Measurements from ENCODE around the gene DNAH5. TPM values are rescaled to one million over a fixed set of nuclear protein-coding genes. Genes with fewer than 3 reads are reported as not detected.

Gene DNAH5
- total and polyA plus RNA-seq, 2 experiments from 2014 or later: 0.56 to 0.97 TPM

DNA sequence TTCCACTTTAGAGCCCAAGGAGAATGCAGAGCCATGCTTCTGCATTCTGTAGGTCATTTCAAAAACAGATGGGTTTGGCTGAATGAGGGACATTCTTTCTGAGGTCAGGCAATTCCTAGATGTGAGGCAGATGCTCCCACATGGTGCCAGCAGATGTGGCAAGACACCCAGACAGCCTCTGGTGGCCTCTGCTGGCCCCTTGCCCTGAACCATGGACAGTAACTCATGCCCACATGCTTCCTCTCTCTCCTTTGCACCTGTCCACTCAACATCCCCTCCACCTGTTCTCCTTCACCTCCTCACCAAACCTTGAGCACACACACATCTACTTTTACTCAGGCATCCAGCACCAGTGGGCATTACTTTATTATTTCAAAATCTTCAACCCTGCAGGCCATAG is 252.3 kb downstream of the DNAH5 start (continued):
- TF ChIP-seq REST (IDR thresholded peaks at IDR 0.05; ENCODE audit: unreplicated experiment) (no peak), CREB1 (CRISPR knock-in tag; IDR thresholded peaks at IDR 0.05; ENCODE audit: low read depth) (no peak), NANOG (IDR thresholded peaks at IDR 0.05; ENCODE audit: borderline replicate concordance) (no peak), ZNF331 (CRISPR knock-in tag; IDR thresholded peaks at IDR 0.05; ENCODE audit: low read depth) (no peak), STAT1 (IDR thresholded peaks at IDR 0.05; ENCODE audit: unreplicated experiment) (no peak), EZH2 (IDR thresholded peaks at IDR 0.05; ENCODE audit: low read depth, unreplicated experiment) (no peak), POLR2AphosphoS5 (IDR thresholded peaks at IDR 0.05; ENCODE audit: low read depth) (no peak)
- TF ChIP-seq, protein P1, sequence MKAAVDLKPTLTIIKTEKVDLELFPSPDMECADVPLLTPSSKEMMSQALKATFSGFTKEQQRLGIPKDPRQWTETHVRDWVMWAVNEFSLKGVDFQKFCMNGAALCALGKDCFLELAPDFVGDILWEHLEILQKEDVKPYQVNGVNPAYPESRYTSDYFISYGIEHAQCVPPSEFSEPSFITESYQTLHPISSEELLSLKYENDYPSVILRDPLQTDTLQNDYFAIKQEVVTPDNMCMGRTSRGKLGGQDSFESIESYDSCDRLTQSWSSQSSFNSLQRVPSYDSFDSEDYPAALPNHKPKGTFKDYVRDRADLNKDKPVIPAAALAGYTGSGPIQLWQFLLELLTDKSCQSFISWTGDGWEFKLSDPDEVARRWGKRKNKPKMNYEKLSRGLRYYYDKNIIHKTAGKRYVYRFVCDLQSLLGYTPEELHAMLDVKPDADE (IDR thresholded peaks at IDR 0.05): no peak
- TF ChIP-seq, protein P2, sequence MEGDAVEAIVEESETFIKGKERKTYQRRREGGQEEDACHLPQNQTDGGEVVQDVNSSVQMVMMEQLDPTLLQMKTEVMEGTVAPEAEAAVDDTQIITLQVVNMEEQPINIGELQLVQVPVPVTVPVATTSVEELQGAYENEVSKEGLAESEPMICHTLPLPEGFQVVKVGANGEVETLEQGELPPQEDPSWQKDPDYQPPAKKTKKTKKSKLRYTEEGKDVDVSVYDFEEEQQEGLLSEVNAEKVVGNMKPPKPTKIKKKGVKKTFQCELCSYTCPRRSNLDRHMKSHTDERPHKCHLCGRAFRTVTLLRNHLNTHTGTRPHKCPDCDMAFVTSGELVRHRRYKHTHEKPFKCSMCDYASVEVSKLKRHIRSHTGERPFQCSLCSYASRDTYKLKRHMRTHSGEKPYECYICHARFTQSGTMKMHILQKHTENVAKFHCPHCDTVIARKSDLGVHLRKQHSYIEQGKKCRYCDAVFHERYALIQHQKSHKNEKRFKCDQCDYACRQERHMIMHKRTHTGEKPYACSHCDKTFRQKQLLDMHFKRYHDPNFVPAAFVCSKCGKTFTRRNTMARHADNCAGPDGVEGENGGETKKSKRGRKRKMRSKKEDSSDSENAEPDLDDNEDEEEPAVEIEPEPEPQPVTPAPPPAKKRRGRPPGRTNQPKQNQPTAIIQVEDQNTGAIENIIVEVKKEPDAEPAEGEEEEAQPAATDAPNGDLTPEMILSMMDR (conservative IDR thresholded peaks at IDR 0.05; ENCODE audit: low read depth in 2 of 2): no peak

DNA sequence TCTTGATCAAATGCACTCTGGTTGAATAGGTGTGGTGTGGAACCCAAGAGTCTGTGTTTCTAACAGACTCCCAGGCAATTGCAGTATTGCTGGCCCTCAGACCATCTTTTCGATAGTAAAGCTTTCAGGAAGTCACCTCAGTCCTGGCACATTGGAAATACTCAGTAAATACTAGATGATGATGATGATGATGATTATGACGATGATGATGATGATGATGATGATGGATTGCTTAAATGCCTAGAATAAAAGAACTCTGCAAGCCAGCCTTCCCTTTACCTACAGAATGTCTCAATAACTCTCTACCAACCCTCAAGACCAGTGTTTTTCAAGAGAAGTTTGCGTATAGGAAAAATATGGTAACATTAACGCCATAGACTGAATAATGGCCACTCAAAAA is 268.0 kb downstream of the DNAH5 start:
- Histone ChIP-seq H2AFZ (no peak overlapping the region), H3K4me3 (no peak overlapping the region), H3K27ac (ENCODE audit: low read depth) (no peak overlapping the region), H3K79me2 (replicated peaks; ENCODE audit: insufficient read depth) (no peaks in the 10 kb centered on the region), H3K36me3 (ENCODE audit: insufficient read depth) (no peaks in the 10 kb centered on the region), H3K4me2 (no peak overlapping the region), H3K27me3 (ENCODE audit: insufficient read depth) (no peaks in the 10 kb centered on the region), H3F3A (replicated peaks; ENCODE audit: low read depth) (no peaks in the 10 kb centered on the region), H4K20me1 (replicated peaks; ENCODE audit: insufficient read depth) (no peaks in the 10 kb centered on the region), H3K4me1 (ENCODE audit: insufficient read depth) (no peaks in the 10 kb centered on the region), H3K9me2 (ENCODE audit: insufficient read depth) (0 out of 2 replicates have a peak, but pooled peaks cover 10% of the 10 kb centered on the region)
- Mint-ChIP-seq H3K27me3 (ENCODE audit: insufficient read depth, low read depth, poor library complexity) (no peaks in the 10 kb centered on the region), H3K36me3 (ENCODE audit: low read depth) (0 out of 3 replicates have a peak, but pooled peaks cover 4% of the 10 kb centered on the region), H3K9me3 (peaks cover 9% of the 10 kb centered on the region), H3K4me3 (no peak overlapping the region), H3K4me1 (peaks cover 3% of the 10 kb centered on the region; the same call in 2 of the 3 replicates), H3K27ac (no peak overlapping the region)
- ATAC-seq (no peak), DNase-seq (ENCODE audit: low spot score) (no peak)
- TF ChIP-seq POLR2AphosphoS5 (IDR thresholded peaks at IDR 0.05; ENCODE audit: low read depth) (no peak), ZNF331 (CRISPR knock-in tag; IDR thresholded peaks at IDR 0.05; ENCODE audit: low read depth) (no peak), ZNF114 (CRISPR knock-in tag; IDR thresholded peaks at IDR 0.05) (no peak), EZH2 (IDR thresholded peaks at IDR 0.05; ENCODE audit: low read depth, unreplicated experiment) (no peak), STAT1 (IDR thresholded peaks at IDR 0.05; ENCODE audit: unreplicated experiment) (no peak), CREB1 (CRISPR knock-in tag; IDR thresholded peaks at IDR 0.05; ENCODE audit: low read depth) (no peak), REST (IDR thresholded peaks at IDR 0.05; ENCODE audit: unreplicated experiment) (no peak), EZH2phosphoT487 (IDR thresholded peaks at IDR 0.05; ENCODE audit: unreplicated experiment) (no peak), JUNB (IDR thresholded peaks at IDR 0.05; ENCODE audit: unreplicated experiment) (no peak)
- TF ChIP-seq, protein P1 (IDR thresholded peaks at IDR 0.05): no peak
- TF ChIP-seq, protein P2 (conservative IDR thresholded peaks at IDR 0.05; ENCODE audit: low read depth in 2 of 2): no peak

All from GM23338 (cell line).